HG02870 (cell line): ENCODE measurements around the gene CIPC.

Experiments used
- ATAC-seq: cut with Tn5 transposase; IDR thresholded peaks from one replicate; pipeline ENCODE4 v1.9.1; 2021; ENCODE audit warnings: mild to moderate bottlenecking, moderate library complexity; ENCODE audit not compliant: unreplicated experiment

The CIPC gene, protein sequence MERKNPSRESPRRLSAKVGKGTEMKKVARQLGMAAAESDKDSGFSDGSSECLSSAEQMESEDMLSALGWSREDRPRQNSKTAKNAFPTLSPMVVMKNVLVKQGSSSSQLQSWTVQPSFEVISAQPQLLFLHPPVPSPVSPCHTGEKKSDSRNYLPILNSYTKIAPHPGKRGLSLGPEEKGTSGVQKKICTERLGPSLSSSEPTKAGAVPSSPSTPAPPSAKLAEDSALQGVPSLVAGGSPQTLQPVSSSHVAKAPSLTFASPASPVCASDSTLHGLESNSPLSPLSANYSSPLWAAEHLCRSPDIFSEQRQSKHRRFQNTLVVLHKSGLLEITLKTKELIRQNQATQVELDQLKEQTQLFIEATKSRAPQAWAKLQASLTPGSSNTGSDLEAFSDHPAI

DNA sequence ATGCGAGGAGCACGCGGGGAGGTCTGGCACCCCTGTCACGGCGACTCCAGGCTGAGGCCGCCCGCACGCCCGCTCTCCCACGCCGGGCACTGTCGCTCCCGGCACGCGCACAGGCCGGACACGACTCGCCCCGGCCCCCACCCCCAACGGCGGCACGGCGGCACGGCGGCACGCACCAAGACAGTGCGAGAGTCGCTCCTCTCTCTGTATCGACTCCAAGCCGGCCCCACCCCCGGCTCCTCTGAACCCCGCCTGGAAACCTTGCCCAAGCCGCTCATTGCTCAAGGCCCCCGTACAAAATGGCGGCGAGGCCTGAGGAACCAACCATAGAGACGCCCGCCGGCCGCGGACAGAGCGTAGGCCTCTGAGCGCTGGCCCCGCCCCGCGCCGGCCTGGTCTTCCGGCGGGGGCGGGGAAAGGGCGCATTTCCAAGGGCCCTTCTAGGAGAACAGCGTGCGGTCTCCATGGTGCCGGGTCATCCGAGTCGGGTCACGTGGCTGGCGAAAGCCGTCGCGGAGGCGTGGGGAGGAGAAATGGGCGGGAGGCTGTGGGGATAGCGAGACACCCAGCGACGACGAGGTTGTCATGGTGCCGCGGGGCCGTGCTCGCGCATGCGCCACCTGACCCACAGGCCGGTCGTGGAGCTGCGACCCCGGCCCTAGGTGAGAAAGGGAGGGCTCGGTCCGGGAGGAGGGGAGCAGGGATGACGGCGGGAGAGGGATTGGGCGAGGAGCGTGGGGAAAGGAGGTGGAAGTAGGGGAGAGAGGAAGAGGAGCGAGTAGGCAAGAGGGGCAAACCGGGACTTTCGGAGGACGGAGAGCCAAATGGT lies at the start of gene CIPC:
Gene CIPC (plus strand): TSS at position 559 of the 829 bp plus-strand sequence. CDS start 7,451 bp downstream, outside the sequence.
- ATAC-seq, result peak; percentile 83

DNA sequence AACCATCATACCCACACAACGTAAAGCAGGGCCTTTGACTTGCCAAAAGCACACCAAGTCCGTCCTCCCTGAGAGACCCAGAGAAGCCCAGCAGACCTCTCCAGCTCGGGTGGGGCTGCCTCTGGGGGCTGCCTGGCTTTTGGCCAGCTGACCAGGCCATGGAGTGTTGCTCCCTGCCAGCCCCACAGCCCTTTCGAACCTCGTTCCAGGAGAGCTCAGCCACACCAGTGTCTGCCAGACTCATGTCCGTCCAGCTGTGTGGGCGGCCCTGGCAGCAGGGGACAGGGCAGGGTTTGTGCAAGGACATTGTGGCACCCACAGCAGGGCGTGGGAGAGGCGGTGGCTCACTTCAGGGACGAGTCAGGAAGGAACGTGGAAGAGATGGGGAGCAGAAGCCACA lies 46.9 kb upstream of the CIPC start:
- no peak for ATAC-seq

DNA sequence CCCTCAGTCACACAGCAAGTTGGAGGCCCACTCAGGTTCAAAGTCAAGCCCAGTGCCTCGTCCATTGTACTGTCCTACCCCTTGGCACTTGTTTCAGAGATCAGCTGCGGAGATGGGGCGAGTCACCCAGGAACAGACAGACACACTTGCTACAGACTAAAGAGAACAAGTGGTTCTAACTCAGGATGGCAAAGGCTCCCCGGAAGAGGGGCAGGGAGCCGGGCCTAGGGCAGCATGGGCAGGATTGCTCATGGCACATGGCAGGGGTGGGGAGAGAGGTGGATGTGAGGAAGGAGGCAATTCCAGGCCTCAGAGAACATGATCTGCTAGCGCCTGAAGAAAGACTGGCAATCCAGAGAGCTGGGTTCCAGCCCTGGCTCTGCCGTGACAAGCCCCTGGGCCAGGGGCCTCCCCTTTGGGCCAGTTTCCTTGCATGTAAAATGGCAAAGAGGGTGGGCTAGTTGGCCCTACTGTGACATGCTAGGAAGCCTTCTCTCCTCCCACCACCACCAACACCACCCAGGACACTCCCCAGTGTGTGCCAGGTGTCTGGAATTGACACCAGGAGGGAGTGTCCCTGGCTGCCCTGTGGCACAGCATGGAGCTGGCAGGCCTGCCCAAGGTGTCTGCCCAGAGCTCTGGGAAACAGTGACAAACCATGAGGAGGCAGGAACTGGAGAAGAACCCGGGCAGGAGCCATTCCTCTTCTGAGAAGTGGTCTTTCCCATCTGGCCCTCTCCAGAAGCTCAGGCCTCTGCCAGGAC lies 45.6 kb upstream of the CIPC start:
- no peak for ATAC-seq

DNA sequence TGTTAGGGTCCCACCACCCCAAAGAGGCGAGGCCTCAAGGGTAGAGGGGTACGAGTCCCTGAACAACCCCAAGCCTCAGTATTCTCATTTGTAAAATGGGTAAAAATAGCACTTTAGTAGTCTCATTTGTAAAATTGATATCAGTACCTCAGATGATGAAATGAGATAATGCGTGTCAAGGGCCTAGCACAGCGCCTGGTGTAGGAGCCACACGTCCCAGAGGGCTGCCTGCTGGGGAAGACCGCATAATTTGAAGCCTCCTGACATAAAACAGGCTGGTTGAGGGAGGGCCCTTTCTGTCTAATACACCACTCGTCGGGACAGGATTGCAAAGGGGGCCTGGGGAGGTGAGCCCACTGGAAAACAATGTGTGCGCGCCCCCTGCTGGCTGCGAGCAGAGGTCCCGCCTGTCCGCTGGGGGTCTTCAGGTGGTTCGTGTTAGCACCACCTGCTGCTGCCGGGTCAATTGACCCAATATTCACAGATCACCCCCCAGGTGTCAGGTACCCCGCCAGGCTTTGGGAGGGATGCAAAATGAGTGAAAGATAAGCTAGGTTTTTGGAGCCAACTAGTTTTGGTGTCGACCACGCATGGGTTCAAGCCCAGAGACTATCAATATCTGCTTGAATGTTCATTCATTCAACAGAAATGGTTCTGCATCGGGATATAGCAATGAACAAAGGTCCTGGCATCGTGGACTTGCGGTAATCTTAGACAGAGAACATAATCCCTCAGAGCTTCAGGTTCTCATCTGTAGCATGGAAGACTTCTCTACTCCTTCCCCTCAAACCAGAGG lies 44.8 kb upstream of the CIPC start:
- ATAC-seq, result peak; percentile 59

DNA sequence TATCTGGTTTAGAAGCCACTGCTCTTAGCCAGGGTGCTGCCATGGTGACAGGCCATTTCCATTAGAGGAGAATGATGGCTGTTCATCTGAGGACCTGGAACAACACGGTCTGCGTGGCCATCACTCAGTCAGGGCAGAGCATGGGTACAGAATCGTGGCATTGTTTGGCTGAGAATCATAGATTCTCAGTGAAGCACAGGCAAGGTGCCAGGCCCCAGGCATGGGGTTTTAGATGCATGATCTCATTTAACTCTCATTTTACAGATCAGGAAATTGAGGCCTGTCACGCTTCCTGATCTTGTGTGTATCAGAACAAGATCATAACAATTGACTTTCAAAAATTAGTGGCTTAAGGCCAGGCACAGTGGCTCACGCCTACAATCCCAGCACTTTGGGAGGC lies 42.8 kb upstream of the CIPC start:
- no peak for ATAC-seq

DNA sequence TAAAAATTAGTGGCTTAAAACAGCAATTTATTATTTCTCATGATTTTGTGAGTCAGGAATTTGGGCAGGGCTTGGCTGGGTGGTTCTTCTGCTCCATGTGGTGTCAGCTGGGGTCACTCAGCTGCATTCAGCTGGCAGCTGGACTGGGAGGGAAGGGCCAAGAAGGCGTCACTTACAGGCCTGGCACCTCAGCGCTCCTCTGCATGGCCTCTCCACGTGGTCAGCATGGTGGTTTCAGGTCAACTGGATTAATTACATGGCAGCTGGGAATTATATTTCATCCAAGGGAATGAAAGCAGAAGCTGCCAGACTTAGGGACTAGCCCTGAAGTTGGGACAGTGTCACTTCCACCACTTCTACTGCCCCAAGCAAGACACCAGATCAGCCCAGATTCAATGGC lies 42.1 kb upstream of the CIPC start:
- ATAC-seq, result no peak

DNA sequence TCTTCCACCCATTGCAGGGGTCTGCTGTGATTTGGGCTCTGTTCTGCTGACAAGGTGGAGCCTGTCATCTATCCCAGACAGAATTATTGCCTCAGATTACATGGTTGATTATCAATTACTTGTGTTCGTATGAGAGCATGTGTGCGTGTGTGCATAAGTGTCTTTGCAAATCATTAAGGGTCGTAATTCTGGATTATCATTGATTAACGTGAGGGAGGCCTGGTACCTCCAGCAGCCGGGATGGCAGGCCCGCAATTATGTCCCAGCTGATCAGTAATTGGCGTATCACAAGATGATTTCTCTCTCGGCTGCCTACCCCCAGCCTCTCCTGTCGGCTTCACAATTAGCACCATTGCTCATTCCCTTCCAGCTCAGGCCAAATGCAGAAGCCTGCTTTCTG lies 39.9 kb upstream of the CIPC start:
- ATAC-seq, result no peak

DNA sequence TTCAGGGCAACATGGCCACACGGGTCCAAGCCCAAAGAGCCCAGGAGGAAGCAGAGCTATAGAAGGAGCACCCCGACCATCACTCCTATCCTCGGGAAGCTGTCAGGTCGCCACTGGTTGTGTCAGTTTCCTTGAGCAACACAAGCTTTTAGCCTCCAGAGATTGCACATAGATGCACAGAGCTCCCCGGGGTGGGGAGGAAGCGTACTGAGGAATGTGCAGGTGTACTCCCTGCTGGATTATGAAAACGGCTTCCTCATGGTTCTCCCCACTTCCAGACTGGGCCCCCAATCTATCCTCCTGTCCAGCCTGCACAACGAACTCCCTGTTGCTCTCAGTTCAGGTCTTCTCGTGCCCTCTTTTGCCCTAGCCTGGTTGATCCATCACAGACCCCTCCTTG lies 39.3 kb upstream of the CIPC start:
- no peak for ATAC-seq

DNA sequence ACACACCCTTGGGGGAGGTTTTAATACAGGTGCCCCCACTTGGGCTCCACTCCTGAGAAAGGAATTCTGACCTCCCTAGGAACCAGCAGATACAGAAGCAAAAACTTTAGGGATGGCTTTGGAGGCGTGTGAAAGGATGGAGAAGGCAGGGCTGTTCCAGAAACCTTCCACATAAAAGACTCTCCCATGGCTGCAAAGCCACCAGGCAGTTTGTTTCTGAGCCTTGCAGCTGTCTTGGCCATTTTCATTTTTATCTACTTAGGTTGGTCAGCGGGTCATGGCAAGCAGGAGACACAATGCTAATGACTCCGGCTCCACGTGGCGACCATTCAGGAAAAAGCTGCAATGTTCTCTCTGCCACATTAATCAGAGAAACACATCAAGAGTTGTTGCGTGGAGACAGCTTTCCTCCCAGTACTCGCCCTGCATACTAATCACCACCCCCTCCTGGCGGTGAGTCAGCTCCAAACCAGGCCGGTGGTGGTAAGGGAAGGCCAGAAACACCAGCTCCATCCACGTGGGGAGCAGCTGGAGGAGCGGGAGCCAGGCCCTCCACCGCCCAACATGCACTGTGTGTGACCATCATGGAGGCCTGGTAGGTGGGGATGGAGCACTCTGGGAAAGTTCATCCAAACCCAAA lies 38.7 kb upstream of the CIPC start:
- no peak for ATAC-seq

DNA sequence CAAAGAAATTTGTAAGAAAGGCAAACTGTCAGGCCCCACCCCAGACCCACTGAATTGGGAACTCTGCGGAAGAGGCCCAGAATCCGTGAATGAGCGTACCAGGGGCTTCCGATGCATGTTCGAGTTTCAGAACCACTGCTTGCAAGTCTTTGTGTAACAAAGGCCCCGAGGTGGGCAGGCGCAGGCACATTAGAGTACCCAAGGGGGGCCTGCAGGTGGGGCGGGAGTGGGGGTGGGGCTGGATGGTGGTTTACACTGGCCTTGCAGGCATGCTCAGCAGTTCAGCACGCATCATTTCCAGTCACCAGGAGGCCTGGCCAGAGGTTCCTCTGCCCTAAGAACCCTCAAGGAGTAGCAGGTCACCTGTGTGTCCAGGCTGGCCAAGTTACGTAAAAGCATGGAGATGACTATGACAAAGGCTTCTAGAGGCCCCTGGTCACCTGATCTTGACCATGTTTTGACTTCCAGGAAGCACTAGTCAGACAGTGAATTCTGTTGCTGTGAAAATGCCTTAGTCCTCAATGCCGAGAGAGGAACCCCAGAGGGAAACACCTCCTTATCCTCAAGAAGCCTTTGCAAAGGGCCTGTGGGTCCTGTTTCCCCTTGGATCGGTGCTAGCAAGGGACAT lies 36.3 kb upstream of the CIPC start:
- no peak for ATAC-seq

DNA sequence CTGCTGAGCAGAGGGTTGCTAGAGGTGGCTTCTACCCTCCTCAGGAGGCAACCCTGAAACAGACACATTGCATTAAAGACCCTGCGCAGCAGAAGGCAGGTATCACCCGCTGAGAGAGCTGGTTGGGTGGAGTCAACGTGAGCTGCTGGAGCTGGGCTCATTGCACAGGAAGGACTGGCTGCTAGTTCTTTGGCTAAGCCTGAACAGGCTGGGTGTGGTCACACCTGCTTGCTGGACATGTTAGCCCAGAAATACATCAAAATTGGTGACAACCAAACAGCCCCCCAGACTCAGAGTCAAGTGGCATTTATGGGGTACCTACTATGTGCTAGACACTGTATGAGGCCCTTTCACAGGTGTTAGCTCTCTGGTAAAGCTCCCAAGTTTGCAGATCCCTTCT lies 35.8 kb upstream of the CIPC start:
- no peak for ATAC-seq

DNA sequence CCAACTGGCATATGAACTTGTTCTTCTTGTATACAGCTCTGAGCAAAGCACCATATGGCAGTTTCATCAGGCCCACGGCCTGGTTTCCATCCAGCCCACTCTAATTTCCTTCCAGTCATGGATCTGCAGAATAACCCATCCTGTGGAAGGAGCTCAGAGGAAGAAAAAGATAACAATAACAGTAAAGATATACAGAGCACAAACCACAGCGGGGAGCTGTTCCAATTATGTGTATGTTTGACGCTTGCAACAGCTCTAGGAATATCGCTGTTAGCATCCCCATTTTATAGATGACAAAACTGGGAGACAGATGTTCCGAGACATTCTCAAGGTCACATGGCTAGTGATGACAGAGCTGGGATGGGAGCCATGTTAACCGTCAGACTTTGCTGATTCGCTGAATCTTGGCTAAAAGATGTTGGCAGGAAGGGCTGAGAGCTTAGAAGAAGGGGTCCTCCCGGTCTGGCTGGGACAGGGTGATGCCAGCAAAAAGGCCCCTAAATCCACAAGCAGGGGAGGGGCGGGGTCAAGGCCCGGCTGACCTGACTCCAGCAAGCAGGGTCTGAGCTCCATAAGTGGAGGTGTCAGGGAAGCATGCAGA lies 34.4 kb upstream of the CIPC start:
- no peak for ATAC-seq

DNA sequence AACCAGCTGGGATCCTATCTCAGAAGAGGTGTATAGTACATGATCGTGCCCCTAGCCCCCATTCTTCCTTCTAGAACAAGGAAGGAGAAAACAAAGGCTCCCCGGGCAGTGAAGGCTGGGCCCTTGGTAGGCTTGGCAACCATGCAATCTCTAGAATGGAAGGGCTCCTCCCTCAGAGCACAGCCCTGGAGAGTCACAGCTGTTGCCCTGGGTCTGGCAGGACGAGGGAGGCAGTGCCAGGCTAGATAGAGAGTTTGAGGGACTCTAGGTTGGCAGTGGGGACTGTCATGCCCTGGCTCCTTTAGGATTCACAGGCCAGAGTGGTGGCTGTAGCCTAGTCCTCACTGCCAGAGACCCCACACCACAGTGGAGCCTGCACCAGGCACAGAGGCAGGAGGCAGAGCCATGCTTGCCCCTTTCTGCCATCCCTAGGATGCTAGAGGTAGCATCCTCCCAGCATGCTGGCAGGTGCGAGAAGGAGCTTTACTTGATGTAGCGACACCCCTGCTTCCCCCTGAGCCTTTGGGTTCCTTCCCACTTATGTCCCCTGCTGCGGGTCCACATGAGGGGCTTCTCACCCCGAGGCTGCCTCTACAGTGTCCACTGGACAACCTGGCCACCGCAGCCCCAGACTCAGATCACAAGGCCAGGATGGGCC lies 33.4 kb upstream of the CIPC start:
- ATAC-seq, result no peak

DNA sequence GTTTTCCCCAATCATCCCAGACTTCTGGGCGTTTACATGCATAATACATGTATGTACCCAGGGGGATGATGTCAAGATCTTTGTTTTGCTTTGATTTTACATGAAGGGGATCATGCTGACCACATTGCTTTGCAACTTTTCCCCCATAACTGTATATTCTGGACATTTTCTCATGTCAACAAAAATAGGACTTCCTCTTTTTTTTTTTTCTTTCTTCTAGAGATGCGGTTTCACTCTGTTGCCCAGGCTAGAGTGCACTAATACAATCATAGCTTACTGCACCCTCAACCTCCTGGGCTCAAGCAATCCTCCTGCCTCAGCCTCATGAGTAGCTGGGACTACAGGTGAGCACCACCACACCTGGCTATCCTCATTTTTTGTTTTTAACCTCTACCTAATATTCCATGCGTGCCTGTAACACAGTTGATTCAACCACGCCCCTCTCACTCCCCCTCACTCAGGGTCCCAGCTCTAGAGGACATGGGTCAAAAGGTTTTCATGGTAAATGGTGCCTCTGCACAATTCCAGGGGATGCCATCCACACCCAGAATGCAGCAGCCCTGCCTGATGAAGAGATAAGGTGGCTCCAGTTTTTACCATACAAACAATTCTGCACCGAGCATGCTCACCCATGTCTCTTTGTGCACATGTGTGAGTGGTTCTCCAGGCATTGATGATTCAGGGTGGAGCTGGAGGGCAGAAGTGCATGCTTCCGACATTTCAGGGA lies 32.0 kb upstream of the CIPC start:
- no peak for ATAC-seq

DNA sequence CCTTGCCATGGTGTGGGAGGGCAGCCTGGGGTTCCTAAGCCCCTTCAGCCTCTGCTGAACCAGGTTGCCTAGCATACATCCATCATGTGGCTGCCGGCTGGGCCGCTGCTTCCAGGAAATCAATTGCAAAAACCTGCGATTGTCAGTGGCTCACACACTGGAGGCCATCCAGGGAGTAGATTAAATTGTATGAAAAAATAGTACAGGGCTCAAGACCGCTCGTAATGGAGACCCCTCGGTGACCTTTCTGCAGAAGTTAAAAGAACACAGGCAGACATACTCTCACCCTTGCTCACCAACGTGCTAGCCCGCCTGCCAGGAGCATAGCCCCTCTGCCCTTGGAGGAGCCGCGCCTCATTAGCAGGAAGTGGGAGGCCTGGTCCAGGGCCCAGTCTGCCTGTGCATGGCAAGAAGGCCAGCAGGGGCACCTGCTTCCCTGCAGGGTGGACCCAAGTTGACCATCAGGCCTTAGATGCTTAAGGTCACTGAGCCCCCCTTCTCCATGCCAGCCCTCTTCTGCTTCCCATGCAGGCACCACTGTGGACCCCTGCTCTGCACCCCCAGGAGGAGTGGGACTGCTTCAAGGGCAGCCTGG lies 31.4 kb upstream of the CIPC start:
- no peak for ATAC-seq

DNA sequence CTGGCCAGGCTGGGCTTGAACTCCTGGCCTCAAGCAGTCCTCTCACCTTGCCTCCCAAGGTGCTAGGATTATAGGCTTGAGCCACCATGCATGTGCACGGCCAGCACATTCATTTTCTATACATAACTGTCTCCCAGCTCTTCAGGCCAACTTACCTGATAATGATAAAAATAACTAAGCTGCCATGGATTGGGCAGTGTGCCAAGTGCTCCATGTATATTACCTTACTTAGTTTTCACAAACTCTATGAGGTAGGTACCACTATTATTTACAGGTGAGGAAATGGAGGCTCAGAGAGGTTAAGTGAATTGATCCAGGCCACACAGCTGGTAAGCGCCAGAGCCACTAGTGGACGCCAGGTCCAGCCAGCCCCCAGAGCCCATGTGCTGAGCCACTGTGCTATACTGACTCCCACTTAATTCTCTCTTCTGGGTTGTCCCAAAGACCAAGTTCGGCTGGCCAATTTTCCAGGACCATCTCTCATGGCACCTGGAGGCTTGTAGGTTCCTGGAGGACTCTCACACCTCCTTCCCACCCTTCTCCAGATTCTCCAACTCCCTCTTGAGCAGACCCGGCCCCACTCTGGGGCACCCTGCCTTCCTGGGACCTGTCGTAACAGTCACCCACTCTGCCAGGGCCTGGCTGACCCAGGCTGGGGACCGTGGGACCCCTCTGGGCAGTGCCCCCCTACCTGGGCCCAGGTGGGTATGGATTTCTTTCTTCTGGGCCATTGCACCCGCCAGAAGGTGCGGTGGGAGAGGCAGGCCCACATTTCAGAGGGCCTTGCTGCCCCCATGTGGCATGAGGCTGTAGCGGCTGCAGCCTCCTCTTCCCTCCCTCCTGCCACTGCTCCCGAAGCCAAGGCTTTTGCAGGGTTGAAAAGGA lies 30.2 kb upstream of the CIPC start:
- no peak for ATAC-seq
